Stimulated activated CD4-positive, alpha-beta T cell treated with anti-CD3 and anti-CD28 coated beads, Interleukin-4, amount 100 ng/mL, for 48 hours (primary cell): ENCODE measurements around the gene ADAMTS4.
A peak's percentile ranks its signal among the peaks of the same experiment; 100 is the strongest.
"Not testable (repeated sequence)": the region's sequence is repeated elsewhere in the genome, so short reads cannot be mapped to it uniquely, and the experiment has no call there.

Experiments used
- DNase-seq, 2 donors: peaks; one replicate each; pipeline ENCODE4 v3.0.0-alpha.2; 2020; ENCODE audit warnings: low read depth in 2 of 2

The ADAMTS4 gene

GRCh38 chr1:161198897-161199431 lies at the start of gene ADAMTS4:
Gene ADAMTS4 (minus strand): TSS chr1:161199054. CDS start chr1:161198627, 427 bp downstream.
- no peak for DNase-seq

- no peak for DNase-seq
Observed at GRCh38 chr1:161244888-161245287, 46.0 kb upstream of the ADAMTS4 start.

GRCh38 chr1:161242313-161242712 lies 43.5 kb upstream of the ADAMTS4 start:
- DNase-seq, result no peak

- no peak for DNase-seq
Observed at GRCh38 chr1:161241682-161242081, 42.8 kb upstream of the ADAMTS4 start.

GRCh38 chr1:161238039-161238473 lies 39.2 kb upstream of the ADAMTS4 start, which contains the start of gene NR1I3:
Gene NR1I3 (minus strand): TSS chr1:161238203. CDS start chr1:161236565, 1,638 bp downstream.
- no peak for DNase-seq

- no peak for DNase-seq
Observed at GRCh38 chr1:161235957-161236775, 37.3 kb upstream of the ADAMTS4 start.

GRCh38 chr1:161233102-161233501 lies 34.2 kb upstream of the ADAMTS4 start:
- DNase-seq, result no peak

- DNase-seq, result no peak
Observed at GRCh38 chr1:161230762-161231161, 31.9 kb upstream of the ADAMTS4 start.

GRCh38 chr1:161229896-161230295 lies 31.0 kb upstream of the ADAMTS4 start:
- no peak for DNase-seq

- DNase-seq, result no peak
Observed at GRCh38 chr1:161228032-161228431, 29.2 kb upstream of the ADAMTS4 start.

GRCh38 chr1:161227196-161227871 lies 28.5 kb upstream of the ADAMTS4 start:
- DNase-seq, result peak; percentile 84 to 94

GRCh38 chr1:161226759-161227158 lies 27.9 kb upstream of the ADAMTS4 start:
- DNase-seq, result no peak

GRCh38 chr1:161226320-161226711 lies 27.5 kb upstream of the ADAMTS4 start:
- no peak for DNase-seq

GRCh38 chr1:161225534-161226319 lies 26.9 kb upstream of the ADAMTS4 start, which contains the start of gene TOMM40L:
Gene TOMM40L (plus strand): TSS chr1:161226060. CDS start chr1:161226490, 430 bp downstream.
- DNase-seq, result peak; percentile 74 to 86

- no peak for DNase-seq
Observed at GRCh38 chr1:161225178-161225533, 26.3 kb upstream of the ADAMTS4 start.

- not testable (repeated sequence) for DNase-seq
Observed at GRCh38 chr1:161224695-161225087, 25.8 kb upstream of the ADAMTS4 start.

GRCh38 chr1:161223805-161224694 lies 25.2 kb upstream of the ADAMTS4 start:
- no peak for DNase-seq

GRCh38 chr1:161222175-161223019 lies 23.5 kb upstream of the ADAMTS4 start:
- DNase-seq, result no peak

- DNase-seq, result no peak
Observed at GRCh38 chr1:161220002-161220401, 21.1 kb upstream of the ADAMTS4 start.
